DOHH2 (cell line): ENCODE results near the gene AFF1.

Experiments
- EZH2phosphoT487 ChIP-seq: fragments of 200-600 bp; sonication (generic); IDR thresholded peaks from 2 replicates; pipeline ENCODE4 v1.6.1; 2017; ENCODE audit warnings: borderline replicate concordance, mild to moderate bottlenecking, antibody characterized with exemption, low read length, moderate library complexity, mixed read lengths
- TF ChIP-seq, protein P1 (sequence below): fragments of 200-600 bp; sonication (generic); IDR thresholded peaks from one replicate; pipeline ENCODE4 v1.5.1; 2014; ENCODE audit warnings: antibody characterized with exemption, mild to moderate bottlenecking, low read depth, low read length; ENCODE audit not compliant: poor library complexity, severe bottlenecking

DNA sequence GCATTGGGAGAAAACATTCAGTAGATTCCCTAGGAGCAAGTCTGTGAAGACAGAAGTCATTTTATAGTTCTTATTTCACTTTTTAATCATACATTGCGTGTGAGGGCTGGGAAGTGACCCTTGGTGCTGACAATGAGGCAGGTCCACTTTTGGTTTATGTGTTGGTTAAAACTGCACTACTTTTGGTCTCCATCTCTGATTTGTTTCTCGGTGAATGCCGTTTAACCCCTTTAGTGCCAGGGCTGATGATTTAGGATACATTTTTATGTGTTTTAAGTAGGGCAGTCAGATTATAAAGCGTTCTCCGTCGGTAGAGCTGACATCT lies 110.4 kb downstream of the AFF1 start:
- TF ChIP-seq, protein P1, sequence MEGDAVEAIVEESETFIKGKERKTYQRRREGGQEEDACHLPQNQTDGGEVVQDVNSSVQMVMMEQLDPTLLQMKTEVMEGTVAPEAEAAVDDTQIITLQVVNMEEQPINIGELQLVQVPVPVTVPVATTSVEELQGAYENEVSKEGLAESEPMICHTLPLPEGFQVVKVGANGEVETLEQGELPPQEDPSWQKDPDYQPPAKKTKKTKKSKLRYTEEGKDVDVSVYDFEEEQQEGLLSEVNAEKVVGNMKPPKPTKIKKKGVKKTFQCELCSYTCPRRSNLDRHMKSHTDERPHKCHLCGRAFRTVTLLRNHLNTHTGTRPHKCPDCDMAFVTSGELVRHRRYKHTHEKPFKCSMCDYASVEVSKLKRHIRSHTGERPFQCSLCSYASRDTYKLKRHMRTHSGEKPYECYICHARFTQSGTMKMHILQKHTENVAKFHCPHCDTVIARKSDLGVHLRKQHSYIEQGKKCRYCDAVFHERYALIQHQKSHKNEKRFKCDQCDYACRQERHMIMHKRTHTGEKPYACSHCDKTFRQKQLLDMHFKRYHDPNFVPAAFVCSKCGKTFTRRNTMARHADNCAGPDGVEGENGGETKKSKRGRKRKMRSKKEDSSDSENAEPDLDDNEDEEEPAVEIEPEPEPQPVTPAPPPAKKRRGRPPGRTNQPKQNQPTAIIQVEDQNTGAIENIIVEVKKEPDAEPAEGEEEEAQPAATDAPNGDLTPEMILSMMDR: no peak
- no peak for TF ChIP-seq EZH2phosphoT487
